Heart left ventricle (tissue), 16 donors: ENCODE measurements around the gene SEC24C. TPM values are rescaled to one million over a fixed set of nuclear protein-coding genes. Genes with fewer than 3 reads are reported as not detected.

ENCODE experiments used
- ATAC-seq, 4 donors: fragments of 200-7000 bp; cut with Tn5 transposase; one replicate each; pipeline ENCODE4 v1.9.1; 2020 to 2022; ENCODE audit warnings: moderate library complexity in 4 of 4, mild to moderate bottlenecking in 3 of 4, moderate number of reproducible peaks in 1 of 4
- DNase-seq, 5 donors: peaks; one replicate each; pipeline ENCODE4 v3.0.0-alpha.2; 2020
- H3K27ac ChIP-seq, 12 donors: fragments of 200-600 bp; sonication (generic) in 4 of 12; one replicate each; pipeline versions ENCODE4 v1.5.0 to v1.8.0; 2016 to 2022; ENCODE audit warnings: mild to moderate bottlenecking in 2 of 12
- H3K27me3 ChIP-seq, 9 donors: fragments of 200-600 bp; sonication (generic) in 2 of 9; one replicate each; pipeline versions ENCODE4 v1.5.1 to v1.8.0; 2016 to 2022; ENCODE audit warnings: mild to moderate bottlenecking in 3 of 9
- H3K36me3 ChIP-seq, 9 donors: fragments of 200-600 bp; sonication (generic) in 2 of 9; one replicate each; pipeline versions ENCODE4 v1.5.0 to v1.8.0; 2018 to 2022; ENCODE audit warnings: mild to moderate bottlenecking in 2 of 9
- H3K4me1 ChIP-seq, 12 donors: fragments of 200-600 bp; sonication (generic) in 4 of 12; one replicate each; pipeline versions ENCODE4 v1.5.0 to v1.8.0; 2016 to 2022; ENCODE audit warnings: mild to moderate bottlenecking in 3 of 12
- H3K4me3 ChIP-seq, 12 donors: fragments of 200-600 bp; sonication (generic) in 4 of 12; one replicate each; pipeline versions ENCODE4 v1.5.0 to v1.8.0; 2017 to 2022; ENCODE audit warnings: mild to moderate bottlenecking in 9 of 12, moderate library complexity in 4 of 12
- H3K9me3 ChIP-seq, 12 donors: fragments of 200-600 bp; sonication (generic) in 4 of 12; one replicate each; pipeline versions ENCODE4 v1.5.0 to v1.8.0; 2016 to 2022; ENCODE audit warnings: mild to moderate bottlenecking in 1 of 12
- POLR2A ChIP-seq, 2 donors: fragments of 450-650 bp; IDR thresholded peaks; one replicate each; pipeline ENCODE4 v1.6.1; 2017; ENCODE audit warnings: antibody characterized with exemption in 2 of 2, mild to moderate bottlenecking in 2 of 2, moderate library complexity in 2 of 2
- WGBS, 4 donors: extraction: QIAGEN DNeasy Blood & Tissue Kit in 2 of 4; methylation state at CpG; one replicate each; pipeline versions ENCODE4 v1.1.5 to v1.1.7; 2013 to 2018; 5-methylcytosine and 5-hydroxymethylcytosine counted together
- intact Hi-C, 10 donors: fragments of 100-400 bp; cut with DNase I; formaldehyde crosslinking; loops; one replicate each; pipeline versions ENCODE4 v1.11.1 to v1.14.2; 2022
- polyA plus RNA-seq, 2 donors: library from polyadenylated mRNA; stranded (reverse); fragments of 200-250 nt; gene quantifications; one replicate each; pipeline ENCODE4 v1.2.3, GENCODE V29; 2013
- total RNA-seq, 9 donors: library from RNA; depleted of rRNA in 2 of 9; stranded (reverse); fragments of >200 nt in 2 of 9; fragmentation: NEBNext Ultra II Directional in 3 of 9; extraction: Animal tissue kit (Norgen Biotek cat#: 25700) in 3 of 9; gene quantifications; one replicate each; pipeline versions ENCODE4 v1.1.0 to v1.2.4, GENCODE V29; 2016 to 2023
- TF ChIP-seq, protein P1 (sequence below), 12 donors: fragments of 200-600 bp; sonication (generic) in 4 of 12; IDR thresholded peaks; one replicate each; pipeline versions ENCODE4 v1.5.0 to v1.8.0; 2018 to 2022; ENCODE audit warnings: antibody characterized with exemption in 12 of 12, mild to moderate bottlenecking in 5 of 12
- donor health status: ischemic (EF 13 %, LVEDD 7.1; RV severe dilation, severe dysfunction).
- donor health status: healthy with polysubstance abuse.
- donor health status: DM: no; HTN: yes; CAD: no.
- donor health status: DM: no; HTN: no; CAD: no.
- donor health status: ischemic (EF 25% LVEDD 6.9; RV normal size, moderate dysfunction).
- donor health status: ischemic (EF 25% LVEDD 5.7; RV mildly dilated, moderate dysfunction).
- donor health status: healthy.
- donor health status: DM: yes; HTN: yes; CAD: no.
- donor health status: ischemic (EF 35%, LVEDD 5.7; RV mildly dilated, moderate dysfunction).
- donor health status: nonischemic (EF 11% LVEDD 7.7; RV severe dilation, severe dysfunction).
- donor health status: DM: yes; HTN: yes; CAD: no.
- donor health status: PGD.
- donor health status: ischemic (EF 29% LVEDD 5.4; RV normal size, mild dysfunction).
- donor health status: nonischemic (EF 23%, LVEDD 6.1; RV moderate dilation, normal function).

Gene SEC24C
- total and polyA plus RNA-seq, 11 donors: 26.4 to 65.5 (median 49.5) TPM

DNA sequence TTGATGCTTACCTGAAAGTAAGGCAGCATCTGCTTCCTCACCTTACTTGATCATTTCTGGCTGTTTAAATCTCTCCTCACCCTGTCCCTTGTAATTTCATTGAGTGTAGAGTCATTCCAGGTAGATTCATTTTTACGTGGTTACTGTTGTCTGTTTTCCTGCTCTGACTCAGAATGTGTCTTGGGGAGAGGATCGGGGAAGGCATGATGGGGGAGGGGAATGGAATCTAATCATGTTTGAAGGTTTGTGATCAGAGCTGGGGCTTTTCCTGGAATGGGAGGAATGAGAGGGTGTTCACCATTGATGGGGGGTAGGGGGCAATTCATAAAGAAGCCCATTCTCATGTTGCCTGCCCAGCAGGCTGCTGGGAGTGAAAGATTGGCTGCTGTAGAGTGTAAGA is 18.7 kb downstream of the SEC24C start:
- intact Hi-C loops: no loop called here

DNA sequence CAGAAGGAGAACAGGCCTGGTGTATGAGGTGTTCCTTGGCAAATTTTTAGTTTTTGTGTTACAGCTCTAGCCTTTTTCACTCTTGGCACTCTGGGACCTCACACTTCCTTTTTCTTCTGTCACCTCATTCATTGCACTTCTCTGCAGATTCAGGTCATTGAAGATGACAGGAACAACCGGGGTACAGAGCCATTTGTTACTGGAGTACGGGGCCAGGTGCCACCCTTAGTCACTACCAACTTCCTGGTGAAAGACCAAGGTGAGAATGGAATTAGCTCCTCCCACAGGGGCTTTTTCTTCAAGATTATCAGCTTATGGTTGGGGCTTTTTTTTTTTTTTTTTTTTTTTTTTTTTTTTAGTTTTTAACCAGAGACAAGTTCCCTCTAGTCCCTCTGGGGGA is 19.2 kb downstream of the SEC24C start:
- ATAC-seq: no peak

More for the DNA sequence above, 18.7 kb downstream of the SEC24C start:
- Histone ChIP-seq H3K9me3 (no peaks in the 10 kb centered on the region), H3K4me3 (no peak overlapping the region), H3K27ac (no peak overlapping the region), H3K36me3 (peaks cover 0 to 100% (median 98%) of the 10 kb centered on the region in 9 donors), H3K27me3 (no peaks in the 10 kb centered on the region), H3K4me1 (peaks cover 0 to 10% (median 0%) of the 10 kb centered on the region in 12 donors)
- 71 to 77% (median 74%) methylated on average over 2 of the region's 2 CpGs for WGBS, 4 donors
- no peak for DNase-seq
- no peak for ATAC-seq
- TF ChIP-seq POLR2A (IDR thresholded peaks at IDR 0.05): no peak
- TF ChIP-seq, protein P1, sequence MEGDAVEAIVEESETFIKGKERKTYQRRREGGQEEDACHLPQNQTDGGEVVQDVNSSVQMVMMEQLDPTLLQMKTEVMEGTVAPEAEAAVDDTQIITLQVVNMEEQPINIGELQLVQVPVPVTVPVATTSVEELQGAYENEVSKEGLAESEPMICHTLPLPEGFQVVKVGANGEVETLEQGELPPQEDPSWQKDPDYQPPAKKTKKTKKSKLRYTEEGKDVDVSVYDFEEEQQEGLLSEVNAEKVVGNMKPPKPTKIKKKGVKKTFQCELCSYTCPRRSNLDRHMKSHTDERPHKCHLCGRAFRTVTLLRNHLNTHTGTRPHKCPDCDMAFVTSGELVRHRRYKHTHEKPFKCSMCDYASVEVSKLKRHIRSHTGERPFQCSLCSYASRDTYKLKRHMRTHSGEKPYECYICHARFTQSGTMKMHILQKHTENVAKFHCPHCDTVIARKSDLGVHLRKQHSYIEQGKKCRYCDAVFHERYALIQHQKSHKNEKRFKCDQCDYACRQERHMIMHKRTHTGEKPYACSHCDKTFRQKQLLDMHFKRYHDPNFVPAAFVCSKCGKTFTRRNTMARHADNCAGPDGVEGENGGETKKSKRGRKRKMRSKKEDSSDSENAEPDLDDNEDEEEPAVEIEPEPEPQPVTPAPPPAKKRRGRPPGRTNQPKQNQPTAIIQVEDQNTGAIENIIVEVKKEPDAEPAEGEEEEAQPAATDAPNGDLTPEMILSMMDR (IDR thresholded peaks at IDR 0.05): no peak

DNA sequence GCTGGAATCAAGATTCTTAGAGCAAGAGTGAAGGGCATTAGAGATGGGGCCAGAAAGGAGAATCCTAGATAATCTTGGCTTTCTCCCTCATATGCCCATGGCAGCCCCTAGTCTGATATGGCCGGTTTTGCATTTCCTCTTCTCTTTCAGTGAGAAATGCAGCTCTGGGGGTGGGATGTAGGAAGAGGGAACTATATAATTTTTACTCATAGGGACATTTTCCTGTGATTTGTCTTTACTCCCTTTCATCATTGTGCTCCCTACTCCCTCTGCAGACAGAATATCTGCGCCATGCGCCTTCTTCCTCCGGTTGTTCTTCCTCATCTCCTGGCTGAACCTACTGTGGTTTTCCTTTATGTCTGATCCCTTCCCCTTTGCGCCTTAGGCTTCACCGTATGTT is 20.9 kb downstream of the SEC24C start:
- intact Hi-C loops: no loop called here
- no peak for TF ChIP-seq POLR2A (IDR thresholded peaks at IDR 0.05)
- TF ChIP-seq, protein P1 (IDR thresholded peaks at IDR 0.05): no peak

More for the DNA sequence above, 19.2 kb downstream of the SEC24C start:
- intact Hi-C loops: no loop called here
- Histone ChIP-seq H3K27ac (no peak overlapping the region), H3K4me1 (peaks cover 0 to 10% (median 0%) of the 10 kb centered on the region in 12 donors), H3K4me3 (no peak overlapping the region), H3K9me3 (no peaks in the 10 kb centered on the region), H3K27me3 (no peaks in the 10 kb centered on the region), H3K36me3 (peaks cover 0 to 100% (median 100%) of the 10 kb centered on the region in 9 donors)
- TF ChIP-seq, protein P1 (IDR thresholded peaks at IDR 0.05): no peak
- no peak for TF ChIP-seq POLR2A (IDR thresholded peaks at IDR 0.05)
- no peak for DNase-seq
- WGBS, 4 donors: 91 to 98% (median 96%) methylated on average over 2 of the region's 2 CpGs

GRCh38 chr10:73768881-73769280 is 24.7 kb downstream of the SEC24C start:
- no peak for TF ChIP-seq POLR2A (IDR thresholded peaks at IDR 0.05)
- TF ChIP-seq, protein P1 (IDR thresholded peaks at IDR 0.05): no peak
- H3K27me3 ChIP-seq: no peaks in the 10 kb centered on the region
- H3K36me3 ChIP-seq: peaks cover 0 to 82% (median 76%) of the 10 kb centered on the region in 9 donors
- H3K27ac ChIP-seq: no peak overlapping the region
- intact Hi-C loops: no loop called here
- DNase-seq (no peak), ATAC-seq (no peak)
- H3K4me1 ChIP-seq: peaks cover under 1 to 20% (median 12%) of the 10 kb centered on the region in 12 donors
- no peaks in the 10 kb centered on the region for H3K9me3 ChIP-seq
- WGBS, 4 donors: 77 to 86% (median 81%) methylated on average over 11 of the region's 11 CpGs
- no peak overlapping the region for H3K4me3 ChIP-seq

More for the DNA sequence above, 20.9 kb downstream of the SEC24C start:
- WGBS, 4 donors: 93 to 95% (median 94%) methylated on average over 6 of the region's 6 CpGs
- H3K27ac ChIP-seq: no peak overlapping the region
- no peaks in the 10 kb centered on the region for H3K27me3 ChIP-seq
- H3K36me3 ChIP-seq: peaks cover 0 to 100% (median 100%) of the 10 kb centered on the region in 9 donors
- peaks cover 0 to 3% (median 0%) of the 10 kb centered on the region in 12 donors for H3K4me1 ChIP-seq
- H3K9me3 ChIP-seq: no peaks in the 10 kb centered on the region
- no peak overlapping the region for H3K4me3 ChIP-seq
- DNase-seq: no peak
- no peak for ATAC-seq
